K562 (cell line): ENCODE results near the gene ZKSCAN4. TPM values are rescaled to one million over a fixed set of nuclear protein-coding genes. Genes with fewer than 3 reads are reported as not detected.

Experiments used
- CBX8 ChIP-seq: fragments of 200-600 bp; sonication (generic); IDR thresholded peaks from 2 replicates; pipeline ENCODE4 v1.6.1; 2012; ENCODE audit warnings: borderline replicate concordance, mixed run types, low read depth, mild to moderate bottlenecking, moderate library complexity, mixed read lengths, low read length, control low read depth, inconsistent platforms; ENCODE audit not compliant: poor library complexity, severe bottlenecking; ENCODE audit errors: extremely low read depth
- CREB1 ChIP-seq, 2 experiments: sonication (generic) in 1 of 2; formaldehyde crosslinking in 1 of 2; IDR thresholded peaks; 2 replicates each; pipeline versions ENCODE4 v1.6.1 to v1.8.0; 2012 to 2022; ENCODE audit warnings: inconsistent platforms in 1 of 2, mild to moderate bottlenecking in 1 of 2, missing genetic modification reagents in 1 of 2, moderate library complexity in 1 of 2
- E2F4 ChIP-seq: sonication (generic); formaldehyde crosslinking; IDR thresholded peaks from 2 replicates; pipeline ENCODE4 v1.8.0; 2022; ENCODE audit warnings: mild to moderate bottlenecking, low read depth, missing genetic modification reagents
- ETV1 ChIP-seq: fragments of 450-650 bp; conservative IDR thresholded peaks from 2 replicates; pipeline ENCODE4 v1.6.1; 2016; ENCODE audit warnings: missing genetic modification characterization, control low read depth, low read depth, missing compliant biosample characterization
- GTF3C2 ChIP-seq: IDR thresholded peaks from 3 replicates; pipeline ENCODE4 v1.6.1; 2011; ENCODE audit warnings: borderline replicate concordance, mild to moderate bottlenecking, moderate library complexity; ENCODE audit not compliant: insufficient read length; ENCODE audit errors: extremely low read depth
- HES1 ChIP-seq: fragments of 450-650 bp; IDR thresholded peaks from 2 replicates; pipeline ENCODE4 v1.6.1; 2016; ENCODE audit warnings: low read depth, mild to moderate bottlenecking, moderate library complexity
- NFXL1 ChIP-seq: fragments of 450-650 bp; formaldehyde crosslinking; IDR thresholded peaks from 2 replicates; pipeline ENCODE4 v1.4.0; 2021; ENCODE audit warnings: mild to moderate bottlenecking
- NFYB ChIP-seq: IDR thresholded peaks from 2 replicates; pipeline ENCODE4 v1.6.1; 2011; ENCODE audit warnings: mild to moderate bottlenecking, moderate library complexity; ENCODE audit not compliant: insufficient read length; ENCODE audit errors: extremely low read depth
- NR2C1 ChIP-seq, 2 experiments: fragments of 450-650 bp; IDR thresholded peaks; 2 replicates each; pipeline ENCODE4 v1.6.1; 2017; ENCODE audit warnings: mild to moderate bottlenecking in 2 of 2, antibody characterized with exemption in 1 of 2, inconsistent platforms in 1 of 2, missing compliant biosample characterization in 1 of 2, missing genetic modification characterization in 1 of 2
- TAL1 ChIP-seq: fragments of 450-650 bp; IDR thresholded peaks from 2 replicates; pipeline ENCODE4 v1.6.1; 2016; ENCODE audit warnings: mild to moderate bottlenecking
- ZBTB17 ChIP-seq: fragments of 450-650 bp; formaldehyde crosslinking; IDR thresholded peaks from 2 replicates; pipeline ENCODE4 v1.4.0; 2020; ENCODE audit warnings: mild to moderate bottlenecking
- ZMIZ1 ChIP-seq, 2 experiments: fragments of 150-350 bp in 1 of 2; IDR thresholded peaks; 2 replicates each; pipeline ENCODE4 v1.6.1; 2012 to 2016; ENCODE audit warnings: low read depth in 2 of 2, low read length in 2 of 2, mild to moderate bottlenecking in 1 of 2, moderate library complexity in 1 of 2
- ZNF140 ChIP-seq: fragments of 250-450 bp; sonication (Bioruptor Pico); IDR thresholded peaks from 2 replicates; pipeline ENCODE4 v1.8.0; 2021; ENCODE audit warnings: moderate library complexity, mild to moderate bottlenecking, inconsistent platforms
- ZNF507 ChIP-seq: conservative IDR thresholded peaks from 2 replicates; pipeline ENCODE4 v1.6.1; 2017; ENCODE audit warnings: missing genetic modification characterization, missing compliant biosample characterization
- ZNF644 ChIP-seq: fragments of 200-800 bp; sonication (Bioruptor generic); IDR thresholded peaks from 2 replicates; pipeline ENCODE4 v1.6.1; 2016; ENCODE audit warnings: low read depth, missing genetic modification characterization, missing compliant biosample characterization
- ZNF699 ChIP-seq: fragments of 250-450 bp; sonication (Bioruptor Pico); IDR thresholded peaks from 2 replicates; pipeline ENCODE4 v1.8.0; 2021; ENCODE audit warnings: mild to moderate bottlenecking, moderate library complexity; ENCODE audit not compliant: insufficient replicate concordance
- polyA plus RNA-seq, 8 experiments: library from polyadenylated mRNA; depleted of rRNA in 4 of 8; stranded (reverse) in 5 of 8; unstranded in 3 of 8; fragments of >200 nt; fragmentation: Nextera tagmentation in 2 of 8; fragmentation: Illumina TruSeq in 1 of 8; extraction: Ambion mirVana in 2 of 8; extraction: Trizol in 1 of 8; gene quantifications; 2 replicates each; pipeline versions ENCODE4 v1.2.1 to v1.2.3, GENCODE V29; 2011 to 2014; ENCODE audit warnings: inconsistent platforms in 1 of 8, missing spikeins in 1 of 8
- total RNA-seq, 7 experiments: library from RNA; depleted of rRNA in 6 of 7; stranded (reverse); fragments of >200 nt in 6 of 7; fragmentation: Illumina TruSeq in 2 of 7; extraction: Trizol in 2 of 7; gene quantifications; 2 replicates each; pipeline versions ENCODE4 v1.2.1 to v1.2.3, GENCODE V29; 2011 to 2021; ENCODE audit warnings: low replicate concordance in 1 of 7

Gene ZKSCAN4
- total and polyA plus RNA-seq, 9 of the 15 experiments (the other 6 are each of a cell fraction or from before 2014, with no cell fraction given): 1.2 to 5.3 (median 4.7) TPM

GRCh38 chr6:28224131-28225055 lies 27.7 kb downstream of the ZKSCAN4 start (continued):
- TF ChIP-seq ZMIZ1 (IDR thresholded peaks at IDR 0.05; ENCODE audit: low read depth in 2 of 2, low read length in 2 of 2) (no peak), ZNF140 (CRISPR knock-in tag) (peak; percentile 49; the same call in 1 of the 2 replicates), ZNF507 (tag) (no peak), ETV1 (tag) (no peak), NFYB (no peak), CBX8 (no peak), NFXL1 (no peak), HES1 (no peak), ZBTB17 (CRISPR knock-in tag) (no peak), ZNF644 (tag) (peak; percentile 50), E2F4 (no peak), CREB1 (IDR thresholded peaks at IDR 0.05) (no peak), CREB1 (CRISPR knock-in tag; IDR thresholded peaks at IDR 0.05) (no peak), ZNF699 (no peak), GTF3C2 (no peak), TAL1 (no peak; the same call in 1 of the 2 replicates), NR2C1 (IDR thresholded peaks at IDR 0.05) (no peak), NR2C1 (tag; IDR thresholded peaks at IDR 0.05) (no peak)
